HEK293 (cell line): ENCODE measurements around the gene GBA3.

Source experiments
- CTCF ChIA-PET: fragments of 350-600 bp; formaldehyde crosslinking; extraction: SDS; loops from one replicate; lab custom pipeline; 2021; ENCODE audit warnings: antibody characterized with exemption; lab: Yijun Ruan, JAX
- POLR2A ChIA-PET: fragments of 300-600 bp; formaldehyde crosslinking; extraction: SDS; loops from one replicate; lab custom pipeline; 2020; ENCODE audit warnings: antibody characterized with exemption, inconsistent platforms; lab: Yijun Ruan, JAX
- H3K27ac ChIP-seq: fragments of 200-500 bp; sonication (Bioruptor generic); 2 replicates; pipeline ENCODE4 v1.5.1; 2014; ENCODE audit warnings: low read depth, low read length, control low read depth, inconsistent platforms; ENCODE audit errors: extremely low read depth
- H3K36me3 ChIP-seq, 2 experiments: fragments of 200-500 bp in 1 of 2; sonication (Bioruptor generic) in 1 of 2; 1 replicate in 1 of 2; 2 replicates in 1 of 2; pipeline ENCODE4 v1.5.1; 2014 to 2017; ENCODE audit warnings: inconsistent platforms in 2 of 2, low read length in 2 of 2; ENCODE audit not compliant: control insufficient read depth in 2 of 2, insufficient read depth in 1 of 2
- H3K4me1 ChIP-seq: fragments of 200-500 bp; sonication (Bioruptor generic); 2 replicates; pipeline ENCODE4 v1.5.1; 2014; ENCODE audit warnings: mild to moderate bottlenecking, low read length, inconsistent platforms; ENCODE audit not compliant: control insufficient read depth, insufficient read depth
- H3K4me3 ChIP-seq: 2 replicates; pipeline ENCODE4 v1.5.1; 2011; ENCODE audit warnings: low read depth, mild to moderate bottlenecking, control low read depth, low read length, moderate library complexity
- H3K9me3 ChIP-seq: fragments of 200-500 bp; sonication (Bioruptor generic); 2 replicates; pipeline ENCODE4 v1.5.1; 2014; ENCODE audit warnings: low read depth, low read length, inconsistent platforms; ENCODE audit not compliant: control insufficient read depth, insufficient read depth
- ELK4 ChIP-seq: IDR thresholded peaks from 2 replicates; pipeline ENCODE4 v1.6.1; 2011; ENCODE audit warnings: mild to moderate bottlenecking, low read depth, low read length, borderline replicate concordance
- HOXA7 ChIP-seq: sonication (generic); formaldehyde crosslinking; IDR thresholded peaks from 2 replicates; pipeline ENCODE4 v1.8.1; 2022; ENCODE audit warnings: missing genetic modification reagents, borderline replicate concordance
- INSM2 ChIP-seq: fragments of 450-650 bp; formaldehyde crosslinking; IDR thresholded peaks from 2 replicates; pipeline ENCODE4 v1.5.1; 2016; ENCODE audit warnings: missing biosample characterization, missing genetic modification characterization
- MYNN ChIP-seq: fragments of 450-650 bp; formaldehyde crosslinking; IDR thresholded peaks from 2 replicates; pipeline ENCODE4 v1.5.1; 2016; ENCODE audit warnings: missing biosample characterization, missing genetic modification characterization, borderline replicate concordance
- PATZ1 ChIP-seq: fragments of 450-650 bp; formaldehyde crosslinking; IDR thresholded peaks from 2 replicates; pipeline ENCODE4 v1.5.1; 2016; ENCODE audit warnings: missing biosample characterization, missing genetic modification characterization
- PRDM10 ChIP-seq: fragments of 450-650 bp; formaldehyde crosslinking; IDR thresholded peaks from 2 replicates; pipeline ENCODE4 v1.5.1; 2016; ENCODE audit warnings: missing biosample characterization, missing genetic modification characterization
- ZBTB10 ChIP-seq: fragments of 450-650 bp; formaldehyde crosslinking; IDR thresholded peaks from 2 replicates; pipeline ENCODE4 v1.5.1; 2016; ENCODE audit warnings: missing biosample characterization, missing genetic modification characterization
- ZBTB6 ChIP-seq: fragments of 450-650 bp; formaldehyde crosslinking; IDR thresholded peaks from 2 replicates; pipeline ENCODE4 v1.5.1; 2017; ENCODE audit warnings: missing biosample characterization, missing genetic modification characterization
- ZNF133 ChIP-seq: fragments of 450-650 bp; formaldehyde crosslinking; IDR thresholded peaks from 2 replicates; pipeline ENCODE4 v1.5.1; 2016; ENCODE audit warnings: missing biosample characterization, missing genetic modification characterization
- ZNF148 ChIP-seq: fragments of 450-650 bp; formaldehyde crosslinking; IDR thresholded peaks from 2 replicates; pipeline ENCODE4 v1.5.0; 2017; ENCODE audit warnings: missing biosample characterization, missing genetic modification characterization, borderline replicate concordance
- ZNF211 ChIP-seq: fragments of 450-650 bp; formaldehyde crosslinking; IDR thresholded peaks from 2 replicates; pipeline ENCODE4 v1.5.1; 2016; ENCODE audit warnings: low read depth, missing biosample characterization, missing genetic modification characterization
- ZNF223 ChIP-seq: fragments of 450-650 bp; formaldehyde crosslinking; IDR thresholded peaks from 2 replicates; pipeline ENCODE4 v1.5.1; 2016; ENCODE audit warnings: missing biosample characterization, missing genetic modification characterization
- ZNF335 ChIP-seq: fragments of 450-650 bp; formaldehyde crosslinking; conservative IDR thresholded peaks from 2 replicates; pipeline ENCODE4 v1.5.1; 2016; ENCODE audit warnings: missing biosample characterization, missing genetic modification characterization
- ZNF560 ChIP-seq: fragments of 450-650 bp; formaldehyde crosslinking; IDR thresholded peaks from 2 replicates; pipeline ENCODE4 v1.5.1; 2017; ENCODE audit warnings: missing biosample characterization, missing genetic modification characterization, borderline replicate concordance
- ZNF580 ChIP-seq: fragments of 450-650 bp; formaldehyde crosslinking; IDR thresholded peaks from 2 replicates; pipeline ENCODE4 v1.5.1; 2016; ENCODE audit warnings: missing biosample characterization, missing genetic modification characterization
- ZNF610 ChIP-seq: fragments of 450-650 bp; formaldehyde crosslinking; IDR thresholded peaks from 2 replicates; pipeline ENCODE4 v1.5.1; 2016; ENCODE audit warnings: missing biosample characterization, missing genetic modification characterization, borderline replicate concordance
- ZNF629 ChIP-seq: fragments of 450-650 bp; formaldehyde crosslinking; IDR thresholded peaks from 2 replicates; pipeline ENCODE4 v1.5.1; 2017; ENCODE audit warnings: missing biosample characterization, missing genetic modification characterization
- ZNF658 ChIP-seq: fragments of 450-650 bp; formaldehyde crosslinking; IDR thresholded peaks from 2 replicates; pipeline ENCODE4; 2016; ENCODE audit warnings: missing biosample characterization, missing genetic modification characterization
- ZNF843 ChIP-seq: fragments of 450-650 bp; formaldehyde crosslinking; IDR thresholded peaks from 2 replicates; pipeline ENCODE4 v1.5.1; 2016; ENCODE audit warnings: missing biosample characterization, missing genetic modification characterization
- ZSCAN4 ChIP-seq: fragments of 450-650 bp; formaldehyde crosslinking; IDR thresholded peaks from 2 replicates; pipeline ENCODE4 v1.5.1; 2017; ENCODE audit warnings: missing biosample characterization, missing genetic modification characterization

GBA3 gene

GRCh38 chr4:22741744-22742143, 49.0 kb downstream of the GBA3 start (continued):
- TF ChIP-seq INSM2, result no peak
- no peak for TF ChIP-seq ZNF223 (tag by site-specific recombination)
- TF ChIP-seq ZNF610 (tag by site-specific recombination), result no peak
- no peak for TF ChIP-seq ZNF133
- TF ChIP-seq ZNF560 (tag by site-specific recombination), result no peak
- no peak for TF ChIP-seq ZNF580 (tag by site-specific recombination)

GRCh38 chr4:22743290-22743689, 50.6 kb downstream of the GBA3 start:
- H3K9me3 ChIP-seq, result no peaks in the 10 kb centered on the region
- ChIA-PET CTCF (no interaction called here), POLR2A (no interaction called here)
- no peak overlapping the region for H3K4me3 ChIP-seq
- H3K4me1 ChIP-seq, result no peaks in the 10 kb centered on the region
- H3K36me3 ChIP-seq, result no peaks in the 10 kb centered on the region
- no peak overlapping the region for H3K27ac ChIP-seq
- TF ChIP-seq ZNF335 (tag by site-specific recombination) (no peak), HOXA7 (CRISPR knock-in tag) (no peak), ELK4 (no peak), ZBTB6 (no peak), ZNF658 (tag by site-specific recombination) (no peak), ZBTB10 (tag by site-specific recombination) (no peak), ZNF629 (tag by site-specific recombination) (no peak), ZSCAN4 (tag by site-specific recombination) (no peak), MYNN (tag by site-specific recombination) (no peak), ZNF843 (tag by site-specific recombination) (no peak), ZNF148 (tag by site-specific recombination) (no peak), ZNF211 (tag by site-specific recombination) (no peak), PRDM10 (tag by site-specific recombination) (no peak), PATZ1 (tag by site-specific recombination) (no peak)
